ENCODE measurements around the gene GPT2.

The GPT2 gene

GRCh38 chr16:46898006-46898405, 13.8 kb downstream of the GPT2 start:
- Histone ChIP-seq H3K4me2 (no peak overlapping the region), H4K20me1 (ENCODE audit: insufficient read depth) (no peaks in the 10 kb centered on the region)

GRCh38 chr16:46899443-46900143, 15.4 kb downstream of the GPT2 start:
- H3K36me3 ChIP-seq (ENCODE audit: insufficient read depth) = no peaks in the 10 kb centered on the region

More at GRCh38 chr16:46898006-46898405, 13.8 kb downstream of the GPT2 start:
- Histone ChIP-seq H3K9ac (no peak overlapping the region), H3K27ac (no peak overlapping the region), H3K79me2 (ENCODE audit: insufficient read depth, low read depth) (no peaks in the 10 kb centered on the region; the same call in 1 of the 2 replicates), H3K27me3 (ENCODE audit: insufficient read depth, low read depth) (no peaks in the 10 kb centered on the region), H3K4me3 (IDR thresholded peaks at IDR 0.05; ENCODE audit: insufficient read depth, low read depth, low read length) (no peak overlapping the region), H3K36me3 (ENCODE audit: insufficient read depth) (no peaks in the 10 kb centered on the region), H3K4me1 (ENCODE audit: low read depth, poor library complexity, severe bottlenecking) (no peaks in the 10 kb centered on the region), H2AFZ (ENCODE audit: low read depth) (no peak overlapping the region)
- no peak for TF ChIP-seq CTCF (conservative IDR thresholded peaks at IDR 0.05; ENCODE audit: low read depth, low read length)

GRCh38 chr16:46900455-46901235, 16.5 kb downstream of the GPT2 start:
- Histone ChIP-seq H3K4me2 (no peak overlapping the region), H3K79me2 (ENCODE audit: insufficient read depth, low read depth) (no peaks in the 10 kb centered on the region), H3K4me1 (ENCODE audit: low read depth, poor library complexity, severe bottlenecking) (no peaks in the 10 kb centered on the region), H3K9ac (no peak overlapping the region), H3K36me3 (ENCODE audit: insufficient read depth) (no peaks in the 10 kb centered on the region), H3K27ac (no peak overlapping the region), H3K27me3 (ENCODE audit: insufficient read depth, low read depth) (no peaks in the 10 kb centered on the region), H2AFZ (ENCODE audit: low read depth) (no peak overlapping the region), H3K4me3 (IDR thresholded peaks at IDR 0.05; ENCODE audit: insufficient read depth, low read depth, low read length) (no peak overlapping the region), H4K20me1 (ENCODE audit: insufficient read depth) (no peaks in the 10 kb centered on the region)
- TF ChIP-seq CTCF (conservative IDR thresholded peaks at IDR 0.05; ENCODE audit: low read depth, low read length) = no peak

More at GRCh38 chr16:46899443-46900143, 15.4 kb downstream of the GPT2 start:
- H2AFZ ChIP-seq (ENCODE audit: low read depth) = no peak overlapping the region
- no peak for TF ChIP-seq CTCF (conservative IDR thresholded peaks at IDR 0.05; ENCODE audit: low read depth, low read length)
- H3K27ac ChIP-seq = no peak overlapping the region
- no peaks in the 10 kb centered on the region for H3K79me2 ChIP-seq (ENCODE audit: insufficient read depth, low read depth)
- H3K4me2 ChIP-seq = no peak overlapping the region
- no peak overlapping the region for H3K9ac ChIP-seq
- no peak overlapping the region for H3K4me3 ChIP-seq (IDR thresholded peaks at IDR 0.05; ENCODE audit: insufficient read depth, low read depth, low read length)
- no peaks in the 10 kb centered on the region for H3K27me3 ChIP-seq (ENCODE audit: insufficient read depth, low read depth)
- H3K4me1 ChIP-seq (ENCODE audit: low read depth, poor library complexity, severe bottlenecking) = no peaks in the 10 kb centered on the region
- no peaks in the 10 kb centered on the region for H4K20me1 ChIP-seq (ENCODE audit: insufficient read depth)

GRCh38 chr16:46901709-46902108, 17.5 kb downstream of the GPT2 start:
- H3K79me2 ChIP-seq (ENCODE audit: insufficient read depth, low read depth) = no peaks in the 10 kb centered on the region
- H3K36me3 ChIP-seq (ENCODE audit: insufficient read depth) = no peaks in the 10 kb centered on the region

More at GRCh38 chr16:46901709-46902108, 17.5 kb downstream of the GPT2 start:
- Histone ChIP-seq H3K4me1 (ENCODE audit: low read depth, poor library complexity, severe bottlenecking) (no peaks in the 10 kb centered on the region), H2AFZ (ENCODE audit: low read depth) (no peak overlapping the region), H3K4me2 (no peak overlapping the region), H3K9ac (no peak overlapping the region), H3K4me3 (IDR thresholded peaks at IDR 0.05; ENCODE audit: insufficient read depth, low read depth, low read length) (no peak overlapping the region), H3K27ac (no peak overlapping the region), H3K27me3 (ENCODE audit: insufficient read depth, low read depth) (no peaks in the 10 kb centered on the region), H4K20me1 (ENCODE audit: insufficient read depth) (no peaks in the 10 kb centered on the region)
- no peak for TF ChIP-seq CTCF (conservative IDR thresholded peaks at IDR 0.05; ENCODE audit: low read depth, low read length)
